GM21737 (cell line): ENCODE measurements around the gene LMBR1.
"Not testable (repeated sequence)": the region's sequence is repeated elsewhere in the genome, so short reads cannot be mapped to it uniquely, and the experiment has no call there.

ENCODE experiments used
- ATAC-seq: cut with Tn5 transposase; IDR thresholded peaks from one replicate; pipeline ENCODE4 v1.9.1; 2021; ENCODE audit warnings: mild to moderate bottlenecking, moderate library complexity; ENCODE audit not compliant: unreplicated experiment

LMBR1 gene, protein sequence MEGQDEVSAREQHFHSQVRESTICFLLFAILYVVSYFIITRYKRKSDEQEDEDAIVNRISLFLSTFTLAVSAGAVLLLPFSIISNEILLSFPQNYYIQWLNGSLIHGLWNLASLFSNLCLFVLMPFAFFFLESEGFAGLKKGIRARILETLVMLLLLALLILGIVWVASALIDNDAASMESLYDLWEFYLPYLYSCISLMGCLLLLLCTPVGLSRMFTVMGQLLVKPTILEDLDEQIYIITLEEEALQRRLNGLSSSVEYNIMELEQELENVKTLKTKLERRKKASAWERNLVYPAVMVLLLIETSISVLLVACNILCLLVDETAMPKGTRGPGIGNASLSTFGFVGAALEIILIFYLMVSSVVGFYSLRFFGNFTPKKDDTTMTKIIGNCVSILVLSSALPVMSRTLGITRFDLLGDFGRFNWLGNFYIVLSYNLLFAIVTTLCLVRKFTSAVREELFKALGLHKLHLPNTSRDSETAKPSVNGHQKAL

DNA sequence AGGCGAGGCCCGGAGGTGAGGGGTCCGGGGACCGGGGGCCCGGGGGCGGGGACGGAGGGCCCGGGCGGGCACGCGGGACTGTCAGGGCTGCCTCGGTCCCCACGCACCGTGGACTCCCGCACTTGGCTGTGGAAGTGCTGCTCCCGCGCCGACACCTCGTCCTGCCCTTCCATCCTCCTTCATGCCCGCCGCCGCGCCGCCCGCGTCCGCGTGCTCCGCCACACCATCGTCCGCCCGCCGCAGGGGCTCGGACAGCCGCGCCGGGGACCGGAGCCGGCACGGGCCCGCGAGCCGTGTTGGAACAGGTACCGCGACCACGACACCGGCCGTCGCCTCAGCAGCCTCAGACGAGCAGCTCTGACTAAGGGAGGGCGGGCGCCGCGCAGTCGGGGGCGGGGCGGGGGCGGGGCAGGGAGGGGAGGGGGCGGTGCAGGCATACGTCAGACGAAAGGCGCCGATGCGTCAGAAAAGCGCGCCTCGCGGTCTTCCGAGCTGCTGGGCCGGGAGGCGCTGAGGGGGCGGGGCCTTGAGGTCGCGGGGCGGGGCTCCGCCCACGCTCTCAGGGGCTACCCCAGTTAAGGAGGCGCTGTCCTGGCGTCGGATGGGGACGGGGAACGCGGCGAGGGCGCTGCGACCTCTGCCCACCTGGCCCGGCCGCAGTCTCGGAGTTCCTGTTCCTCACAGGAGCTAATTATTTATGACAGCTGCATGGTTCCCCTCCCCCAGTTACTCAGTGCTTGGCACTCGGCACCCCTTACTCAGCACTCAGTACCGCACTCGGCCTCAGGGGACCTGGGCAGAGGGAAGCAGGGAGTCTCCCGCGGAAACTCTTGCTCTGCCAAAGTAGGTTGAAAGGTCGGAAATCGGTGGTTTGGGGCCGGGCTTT lies at the start of gene LMBR1:
Gene LMBR1, minus strand, starts transcription at position 363 of the 886 bp plus-strand sequence. Its CDS starts 190 bp downstream, at position 173.
- peak; percentile 77 for ATAC-seq

- ATAC-seq: no peak
These were observed 49.7 kb upstream of the LMBR1 start for GRCh38 chr7:156942708-156943090.

DNA sequence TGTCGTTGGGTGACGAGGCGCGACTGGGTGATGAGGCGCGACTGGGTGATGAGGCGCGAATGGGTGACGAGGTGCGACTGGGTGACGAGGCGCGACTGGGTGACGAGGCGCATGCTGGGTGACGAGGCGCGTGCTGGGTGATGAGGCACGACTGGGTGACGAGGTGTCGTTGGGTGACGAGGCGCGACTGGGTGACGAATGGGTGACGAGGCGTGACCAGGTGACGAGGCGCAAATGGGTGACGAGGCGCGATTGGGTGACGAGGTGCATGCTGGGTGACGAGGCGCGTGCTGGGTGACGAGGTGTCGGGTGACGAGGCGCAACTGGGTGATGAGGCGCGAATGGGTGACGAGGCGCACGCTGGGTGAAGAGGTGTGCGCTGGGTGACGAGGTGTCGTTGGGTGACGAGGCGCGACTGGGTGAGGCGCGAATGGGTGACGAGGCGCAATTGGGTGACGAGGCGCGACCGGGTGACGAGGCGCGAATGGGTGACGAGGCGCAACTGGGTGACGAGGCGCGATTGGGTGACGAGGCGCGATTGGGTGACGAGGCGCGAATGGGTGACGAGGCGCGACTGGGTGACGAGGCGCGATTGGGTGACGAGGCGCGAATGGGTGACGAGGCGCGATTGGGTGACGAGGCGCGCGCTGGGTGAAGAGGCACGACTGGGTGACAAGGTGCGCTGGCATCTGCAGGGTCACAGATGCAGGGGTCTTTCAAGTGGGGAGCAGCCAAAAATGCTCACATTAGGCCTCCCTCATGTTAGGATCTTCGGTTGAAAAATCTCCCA lies 48.6 kb upstream of the LMBR1 start:
- no peak for ATAC-seq

- ATAC-seq: no peak
These were observed 47.6 kb upstream of the LMBR1 start for GRCh38 chr7:156940421-156941122.

GRCh38 chr7:156936766-156937165 lies 43.8 kb upstream of the LMBR1 start:
- not testable (repeated sequence) for ATAC-seq

- ATAC-seq: no peak
These were observed 42.3 kb upstream of the LMBR1 start for GRCh38 chr7:156935250-156935649.

- no peak for ATAC-seq
These were observed 39.0 kb upstream of the LMBR1 start for GRCh38 chr7:156932006-156932405.

DNA sequence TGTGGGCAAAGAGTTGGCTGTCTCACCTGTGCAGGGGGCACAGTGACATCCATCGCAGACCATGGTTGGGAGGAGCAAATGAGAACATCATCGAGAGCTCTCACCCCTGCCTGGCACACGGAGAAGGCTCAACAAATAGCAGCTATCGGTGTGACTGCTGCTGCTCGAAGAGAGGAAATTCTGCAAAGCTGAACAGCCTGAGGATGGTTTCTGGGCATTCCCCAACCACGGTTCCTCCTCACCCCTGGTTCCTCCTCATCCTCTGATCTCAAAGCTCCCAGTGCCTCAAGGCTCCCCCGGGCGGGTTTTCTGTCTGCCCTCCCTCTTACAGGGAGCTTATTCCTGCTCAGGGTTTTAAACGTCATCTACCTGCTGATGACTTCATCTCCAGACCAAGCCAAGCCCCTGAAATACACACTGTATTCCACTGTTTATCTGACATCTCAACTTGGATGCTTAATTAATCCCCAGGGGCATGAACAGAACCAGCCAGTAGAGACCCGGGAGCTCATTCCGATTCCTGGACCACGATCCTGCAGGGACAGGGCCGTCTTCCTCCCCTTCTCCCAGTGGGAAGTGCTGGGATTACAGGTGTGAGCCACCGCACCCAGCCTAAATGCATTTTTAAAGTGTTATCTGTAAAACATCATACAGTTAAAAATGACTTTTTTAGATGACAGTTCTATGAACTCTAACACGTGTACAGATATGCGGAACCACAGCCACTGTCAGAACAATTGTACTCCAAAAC lies 37.0 kb upstream of the LMBR1 start:
- no peak for ATAC-seq

GRCh38 chr7:156928406-156928747 lies 35.4 kb upstream of the LMBR1 start:
- no peak for ATAC-seq

GRCh38 chr7:156927571-156928405 lies 34.8 kb upstream of the LMBR1 start:
- no peak for ATAC-seq

GRCh38 chr7:156925821-156926220 lies 32.8 kb upstream of the LMBR1 start:
- not testable (repeated sequence) for ATAC-seq

DNA sequence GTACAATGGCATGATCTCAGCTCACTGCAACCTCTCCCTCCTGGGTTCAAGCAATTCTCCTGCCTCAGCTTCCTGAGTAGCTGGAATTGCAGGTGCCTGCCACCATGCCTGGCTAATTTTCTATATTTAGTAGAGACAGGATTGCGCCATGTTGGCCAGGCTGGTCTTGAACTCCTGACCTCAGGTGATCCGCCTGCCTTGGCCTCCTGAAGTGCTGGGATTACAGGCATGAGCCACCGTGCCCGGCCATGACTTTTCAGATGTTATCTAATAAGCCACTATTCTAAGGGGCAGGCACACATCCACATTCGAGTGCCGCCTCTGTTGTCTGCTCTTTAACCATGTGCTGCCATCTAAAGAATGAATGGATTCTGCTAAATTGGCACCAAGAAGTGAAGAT lies 29.3 kb upstream of the LMBR1 start:
- not testable (repeated sequence) for ATAC-seq

DNA sequence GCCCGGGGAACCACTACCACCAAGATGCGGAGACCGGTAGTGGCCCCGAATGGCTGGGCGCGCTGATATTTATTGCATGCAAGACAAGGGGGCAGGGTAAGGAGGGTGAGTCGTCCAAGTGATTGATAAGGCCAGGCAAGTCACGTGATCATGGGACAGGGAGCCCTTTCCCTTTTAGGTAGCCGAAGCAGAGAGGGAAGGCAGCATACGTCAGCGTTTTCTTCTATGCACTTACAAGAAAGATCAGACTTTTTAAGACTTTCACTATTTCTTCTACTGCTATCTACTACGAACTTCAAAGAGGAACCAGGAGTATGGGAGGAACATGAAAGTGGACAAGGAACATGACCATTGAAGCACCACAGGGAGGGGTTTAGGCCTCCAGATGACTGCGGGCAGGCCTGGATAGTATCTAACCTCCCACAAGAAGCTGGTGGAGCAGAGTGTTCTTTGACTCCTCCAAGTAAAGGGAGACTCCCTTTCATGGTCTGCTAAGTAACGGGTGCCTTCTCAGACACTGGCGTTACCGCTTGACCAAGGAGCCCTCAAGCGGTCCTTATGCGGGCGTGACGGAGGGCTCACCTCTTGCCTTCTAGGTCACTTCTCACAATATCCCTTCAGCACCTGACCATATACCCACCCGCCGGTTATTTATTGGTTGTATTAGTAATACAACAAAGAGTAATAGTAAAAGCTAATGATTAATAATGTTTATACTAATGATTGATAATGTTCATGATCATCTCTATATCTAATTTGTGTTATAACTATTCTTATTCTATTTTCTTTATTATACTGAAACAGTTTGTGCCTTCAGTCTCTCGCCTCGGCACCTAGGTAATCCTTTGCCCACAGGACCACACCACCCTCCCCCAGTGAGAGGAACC lies 27.7 kb upstream of the LMBR1 start:
- ATAC-seq: not testable (repeated sequence)

GRCh38 chr7:156920076-156920475 lies 27.1 kb upstream of the LMBR1 start:
- ATAC-seq: no peak

- ATAC-seq: no peak
These were observed 26.2 kb upstream of the LMBR1 start for GRCh38 chr7:156919132-156919713.

DNA sequence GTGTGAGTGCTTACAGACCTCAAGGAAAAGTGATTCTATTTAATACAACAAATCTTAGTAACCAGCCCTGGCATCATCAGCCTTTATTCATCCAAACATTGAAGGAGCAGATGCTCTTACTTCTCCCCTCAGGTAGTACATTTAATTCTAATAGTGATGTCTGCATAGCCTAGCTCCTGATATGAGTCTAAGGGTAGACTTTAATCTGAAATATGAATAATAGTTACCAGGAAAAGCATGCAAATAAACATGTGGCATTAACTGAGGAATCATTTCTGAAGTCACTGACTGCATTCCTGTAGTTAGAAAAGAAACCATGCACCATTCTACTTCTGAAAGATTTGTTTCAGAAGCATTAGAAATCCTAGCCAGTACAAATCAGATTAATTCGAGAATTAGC lies 25.7 kb upstream of the LMBR1 start:
- peak; percentile 46 for ATAC-seq

DNA sequence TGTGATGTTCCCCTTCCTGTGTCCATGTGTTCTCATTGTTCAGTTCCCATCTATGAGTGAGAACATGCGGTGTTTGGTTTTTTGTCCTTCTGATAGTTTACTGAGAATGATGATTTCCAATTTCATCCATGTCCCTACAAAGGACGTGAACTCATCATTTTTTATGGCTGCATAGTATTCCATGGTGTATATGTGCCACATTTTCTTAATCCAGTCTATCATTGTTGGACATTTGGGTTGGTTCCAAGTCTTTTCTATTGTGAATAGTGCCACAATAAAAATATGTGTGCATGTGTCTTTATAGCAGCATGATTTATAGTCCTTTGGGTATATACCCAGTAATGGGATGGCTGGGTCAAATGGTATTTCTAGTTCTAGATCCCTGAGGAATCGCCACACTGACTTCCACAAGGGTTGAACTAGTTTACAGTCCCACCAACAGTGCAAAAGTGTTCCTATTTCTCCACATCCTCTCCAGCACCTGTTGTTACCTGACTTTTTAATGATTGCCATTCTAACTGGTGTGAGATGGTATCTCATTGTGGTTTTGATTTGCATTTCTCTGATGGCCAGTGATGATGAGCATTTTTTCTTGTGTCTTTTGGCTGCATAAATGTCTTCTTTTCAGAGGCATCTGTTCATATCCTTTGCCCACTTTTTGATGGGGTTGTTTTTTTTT lies 16.7 kb upstream of the LMBR1 start:
- ATAC-seq: not testable (repeated sequence)
